ENCODE results near the gene HPSE2.
A peak's percentile ranks its signal among the peaks of the same experiment; 100 is the strongest.

HPSE2 gene

DNA sequence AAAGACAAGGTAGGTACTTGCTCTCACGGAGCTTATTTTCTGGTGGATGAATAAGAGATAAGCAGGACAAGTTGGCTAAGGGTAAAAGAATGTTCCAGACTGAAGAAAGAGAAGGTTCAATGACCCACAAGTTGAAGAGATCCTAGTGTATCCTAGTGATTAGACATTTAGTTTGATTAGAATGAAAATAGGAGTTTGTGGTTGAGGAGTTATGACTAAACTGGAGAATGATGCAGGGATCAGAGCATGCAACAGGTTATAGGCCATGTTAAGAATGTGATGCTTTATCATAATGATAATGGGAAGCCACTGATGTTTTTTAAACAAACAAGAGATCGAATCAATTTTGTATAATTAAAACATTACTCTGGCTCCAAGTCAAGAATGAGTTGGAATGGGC lies 357.2 kb downstream of the HPSE2 start:
- H3K9ac ChIP-seq (ENCODE audit: low read length), result no peak overlapping the region
- no peak overlapping the region for H3K27ac ChIP-seq (ENCODE audit: low read length)
- H4K20me1 ChIP-seq (ENCODE audit: insufficient read depth, low read length), result no peaks in the 10 kb centered on the region
- no peaks in the 10 kb centered on the region for H3K4me1 ChIP-seq (ENCODE audit: low read length)
- no peak overlapping the region for H3K4me2 ChIP-seq (ENCODE audit: low read length)
- TF ChIP-seq CTCF (IDR thresholded peaks at IDR 0.05; ENCODE audit: low read depth, low read length) (no peak), EZH2phosphoT487 (IDR thresholded peaks at IDR 0.05; ENCODE audit: low read depth) (no peak)
- no peaks in the 10 kb centered on the region for H3K27me3 ChIP-seq (ENCODE audit: low read depth, low read length)
- H3K36me3 ChIP-seq (replicated peaks; ENCODE audit: low read depth, low read length), result no peaks in the 10 kb centered on the region
- H3K79me2 ChIP-seq (ENCODE audit: low read length), result no peaks in the 10 kb centered on the region
- no peaks in the 10 kb centered on the region for H3K9me3 ChIP-seq (ENCODE audit: insufficient read depth, low read length)
- no peak overlapping the region for H3K4me3 ChIP-seq (ENCODE audit: low read length)
- no peak overlapping the region for H2AFZ ChIP-seq (ENCODE audit: low read depth, low read length)

DNA sequence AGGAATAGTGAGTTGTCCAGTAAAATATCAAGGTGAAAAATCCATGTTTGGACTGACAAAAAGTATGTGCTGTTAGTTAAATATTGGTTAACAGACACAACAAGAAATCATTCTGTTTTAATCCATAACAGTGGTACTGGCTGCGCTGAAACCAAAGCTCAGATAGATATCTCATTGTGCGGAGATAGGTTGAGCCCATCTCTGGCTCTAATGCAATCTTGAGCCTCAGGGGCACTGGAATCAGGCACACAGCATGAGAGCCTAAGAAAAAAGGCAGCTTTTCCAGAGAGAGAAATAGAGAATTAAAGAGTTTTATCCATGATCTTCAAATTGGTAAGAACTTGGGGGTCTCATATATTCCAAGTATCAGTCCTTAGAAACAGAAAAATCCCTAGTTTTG lies 373.7 kb downstream of the HPSE2 start:
- no peak overlapping the region for H3K9ac ChIP-seq (ENCODE audit: low read length)
- H4K20me1 ChIP-seq (ENCODE audit: insufficient read depth, low read length), result no peaks in the 10 kb centered on the region
- H2AFZ ChIP-seq (ENCODE audit: low read depth, low read length), result no peak overlapping the region
- no peak overlapping the region for H3K4me3 ChIP-seq (ENCODE audit: low read length)
- no peak for TF ChIP-seq EZH2phosphoT487 (IDR thresholded peaks at IDR 0.05; ENCODE audit: low read depth)
- no peak for TF ChIP-seq CTCF (IDR thresholded peaks at IDR 0.05; ENCODE audit: low read depth, low read length)
- no peaks in the 10 kb centered on the region for H3K36me3 ChIP-seq (replicated peaks; ENCODE audit: low read depth, low read length)
- H3K27ac ChIP-seq (ENCODE audit: low read length), result no peak overlapping the region
- no peaks in the 10 kb centered on the region for H3K79me2 ChIP-seq (ENCODE audit: low read length)
- no peaks in the 10 kb centered on the region for H3K4me1 ChIP-seq (ENCODE audit: low read length)
- H3K27me3 ChIP-seq (ENCODE audit: low read depth, low read length), result no peaks in the 10 kb centered on the region
- H3K4me2 ChIP-seq (ENCODE audit: low read length), result no peak overlapping the region
- H3K9me3 ChIP-seq (ENCODE audit: insufficient read depth, low read length), result no peaks in the 10 kb centered on the region

DNA sequence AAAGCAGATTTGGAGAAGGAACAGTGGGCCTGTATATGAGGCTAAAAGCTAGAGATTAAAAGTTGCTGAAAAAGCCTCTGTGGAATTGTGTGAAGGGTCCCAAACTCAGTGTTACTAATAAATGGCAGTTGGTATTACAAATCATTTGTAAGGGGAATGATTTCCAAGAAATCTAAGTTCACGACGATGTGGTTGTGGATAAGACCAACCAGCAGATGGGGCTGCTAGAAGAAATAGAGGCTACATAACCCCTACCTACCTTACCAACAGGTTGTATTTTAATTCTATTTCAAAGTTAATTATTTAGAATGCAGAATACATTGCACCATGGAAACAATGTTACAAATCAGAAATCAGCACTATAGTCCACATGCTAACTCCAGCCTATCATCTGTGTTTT lies 377.1 kb downstream of the HPSE2 start:
- Histone ChIP-seq H3K4me3 (ENCODE audit: low read length) (no peak overlapping the region), H4K20me1 (ENCODE audit: insufficient read depth, low read length) (no peaks in the 10 kb centered on the region), H2AFZ (ENCODE audit: low read depth, low read length) (no peak overlapping the region), H3K27me3 (ENCODE audit: low read depth, low read length) (no peaks in the 10 kb centered on the region), H3K4me1 (ENCODE audit: low read length) (no peaks in the 10 kb centered on the region), H3K9me3 (ENCODE audit: insufficient read depth, low read length) (no peaks in the 10 kb centered on the region), H3K79me2 (ENCODE audit: low read length) (no peaks in the 10 kb centered on the region), H3K27ac (ENCODE audit: low read length) (no peak overlapping the region), H3K9ac (ENCODE audit: low read length) (no peak overlapping the region), H3K4me2 (ENCODE audit: low read length) (no peak overlapping the region), H3K36me3 (replicated peaks; ENCODE audit: low read depth, low read length) (no peaks in the 10 kb centered on the region)
- TF ChIP-seq EZH2phosphoT487 (IDR thresholded peaks at IDR 0.05; ENCODE audit: low read depth), result no peak
- peak; percentile 37 for TF ChIP-seq CTCF (IDR thresholded peaks at IDR 0.05; ENCODE audit: low read depth, low read length)

- Histone ChIP-seq H3K4me3 (ENCODE audit: low read length) (no peak overlapping the region), H4K20me1 (ENCODE audit: insufficient read depth, low read length) (no peaks in the 10 kb centered on the region), H3K4me2 (ENCODE audit: low read length) (no peak overlapping the region), H2AFZ (ENCODE audit: low read depth, low read length) (no peak overlapping the region), H3K9me3 (ENCODE audit: insufficient read depth, low read length) (no peaks in the 10 kb centered on the region), H3K36me3 (replicated peaks; ENCODE audit: low read depth, low read length) (no peaks in the 10 kb centered on the region), H3K27me3 (ENCODE audit: low read depth, low read length) (no peaks in the 10 kb centered on the region), H3K4me1 (ENCODE audit: low read length) (no peaks in the 10 kb centered on the region), H3K9ac (ENCODE audit: low read length) (no peak overlapping the region), H3K27ac (ENCODE audit: low read length) (no peak overlapping the region), H3K79me2 (ENCODE audit: low read length) (no peaks in the 10 kb centered on the region)
- TF ChIP-seq EZH2phosphoT487 (IDR thresholded peaks at IDR 0.05; ENCODE audit: low read depth), result no peak
- no peak for TF ChIP-seq CTCF (IDR thresholded peaks at IDR 0.05; ENCODE audit: low read depth, low read length)
Measured at GRCh38 chr10:98855403-98856189, 380.1 kb downstream of the HPSE2 start.
